ENCODE results near the gene EPHB2.

GRCh38 chr1:22889213-22889827, 178.7 kb downstream of the EPHB2 start:
- no peak for TF ChIP-seq POLR2AphosphoS5 (IDR thresholded peaks at IDR 0.05; ENCODE audit: borderline replicate concordance, low read depth, low read length)
- TF ChIP-seq EZH2 (IDR thresholded peaks at IDR 0.05): no peak
- TF ChIP-seq FOXP2 (optimal IDR thresholded peaks at IDR 0.05; ENCODE audit: control extremely low read depth, extremely low read length, insufficient read depth): no peak

Measured in SK-N-MC (cell line).